Heart right ventricle (tissue), 16 donors: ENCODE measurements around the gene WDR86. TPM values are rescaled to one million over a fixed set of nuclear protein-coding genes. Genes with fewer than 3 reads are reported as not detected.

ENCODE experiments used
- ATAC-seq, 8 donors: fragments of 200-7000 bp; cut with Tn5 transposase; one replicate each; pipeline ENCODE4 v1.9.1; 2020; ENCODE audit warnings: mild to moderate bottlenecking in 8 of 8, moderate library complexity in 8 of 8, moderate number of reproducible peaks in 1 of 8
- DNase-seq, 2 donors: peaks; one replicate each; pipeline ENCODE4 v3.0.0-alpha.2; 2020
- H3K27ac ChIP-seq, 10 donors: fragments of 200-600 bp; sonication (generic) in 2 of 10; one replicate each; pipeline versions ENCODE4 v1.5.0 to v1.8.0; 2020 to 2022; ENCODE audit warnings: mild to moderate bottlenecking in 3 of 10
- H3K27me3 ChIP-seq, 7 donors: fragments of 200-600 bp; one replicate each; pipeline ENCODE4 v1.8.0; 2021 to 2022; ENCODE audit warnings: mild to moderate bottlenecking in 2 of 7
- H3K36me3 ChIP-seq, 9 donors: fragments of 200-600 bp; sonication (generic) in 1 of 9; one replicate each; pipeline versions ENCODE4 v1.5.0 to v1.8.0; 2020 to 2022; ENCODE audit warnings: mild to moderate bottlenecking in 2 of 9
- H3K4me1 ChIP-seq, 9 donors: fragments of 200-600 bp; sonication (generic) in 1 of 9; one replicate each; pipeline versions ENCODE4 v1.5.0 to v1.8.0; 2020 to 2022; ENCODE audit warnings: mild to moderate bottlenecking in 4 of 9
- H3K4me3 ChIP-seq, 10 donors: fragments of 200-600 bp; sonication (generic) in 2 of 10; one replicate each; pipeline versions ENCODE4 v1.5.0 to v1.8.0; 2020 to 2022; ENCODE audit warnings: mild to moderate bottlenecking in 7 of 10, moderate library complexity in 2 of 10
- H3K9me3 ChIP-seq, 11 donors: fragments of 200-600 bp in 10 of 11; sonication (generic) in 2 of 11; one replicate each; pipeline versions ENCODE4 v1.5.0 to v1.8.0; 2013 to 2022; ENCODE audit warnings: mild to moderate bottlenecking in 2 of 11, control low read depth in 1 of 11, moderate library complexity in 1 of 11
- CTCF ChIP-seq, 9 donors: fragments of 200-600 bp; sonication (generic) in 2 of 9; IDR thresholded peaks; one replicate each; pipeline versions ENCODE4 v1.5.0 to v1.8.0; 2021 to 2022; ENCODE audit warnings: antibody characterized with exemption in 9 of 9, mild to moderate bottlenecking in 5 of 9, moderate library complexity in 1 of 9
- WGBS, 2 donors: extraction: QIAGEN DNeasy Blood & Tissue Kit; methylation state at CpG; one replicate each; pipeline ENCODE4 v1.1.7; 2013; ENCODE audit warnings: inconsistent platforms in 1 of 2; 5-methylcytosine and 5-hydroxymethylcytosine counted together
- intact Hi-C, 10 donors: fragments of 100-400 bp; cut with DNase I; formaldehyde crosslinking; loops; one replicate each; pipeline versions ENCODE4 v1.11.1 to v1.14.2; 2022
- polyA plus RNA-seq, 2 donors: library from polyadenylated mRNA; stranded (reverse); fragments of 200-250 nt; gene quantifications; one replicate each; pipeline ENCODE4 v1.2.3, GENCODE V29; 2013
- total RNA-seq, 10 donors: library from RNA; stranded (reverse); fragmentation: NEBNext Ultra II Directional in 3 of 10; extraction: Animal tissue kit (Norgen Biotek cat#: 25700) in 3 of 10; gene quantifications; one replicate each; pipeline versions ENCODE4 v1.2.1 to v1.2.4, GENCODE V29; 2021 to 2023
- donor health status: Arrhythmogenic right ventricular cardiomyopathy.
- donor health status: ischemic (EF 13 %, LVEDD 7.1; RV severe dilation, severe dysfunction).
- donor health status: healthy with polysubstance abuse.
- donor health status: DM: no; HTN: yes; CAD: no.
- donor health status: DM: no; HTN: no; CAD: no.
- donor health status: ischemic (EF 25% LVEDD 6.9; RV normal size, moderate dysfunction).
- donor health status: ischemic (EF 25% LVEDD 5.7; RV mildly dilated, moderate dysfunction).
- donor health status: healthy.
- donor health status: DM: yes; HTN: yes; CAD: no.
- donor health status: Ischemic cardiomyopathy.
- donor health status: ischemic (EF 35%, LVEDD 5.7; RV mildly dilated, moderate dysfunction).
- donor health status: nonischemic (EF 11% LVEDD 7.7; RV severe dilation, severe dysfunction).
- donor health status: DM: yes; HTN: yes; CAD: no.
- donor health status: PGD.
- donor health status: ischemic (EF 29% LVEDD 5.4; RV normal size, mild dysfunction).
- donor health status: nonischemic (EF 23%, LVEDD 6.1; RV moderate dilation, normal function).

The WDR86 gene
- total and polyA plus RNA-seq, 12 donors: 0.15 to 0.52 (median 0.25) TPM; not detected in 3

- intact Hi-C loops: loop anchor here in 1 of 10 donors (5.0 kb wide), 1 partner anchor 64 kb away; the partner anchor contains the start of gene CRYGN
- ATAC-seq (no peak), DNase-seq (no peak)
- Histone ChIP-seq H3K4me3 (no peak overlapping the region), H3K27me3 (peaks cover 15 to 30% (median 24%) of the 10 kb centered on the region in 7 donors), H3K9me3 (no peaks in the 10 kb centered on the region), H3K36me3 (peaks cover 6 to 57% (median 23%) of the 10 kb centered on the region in 9 donors), H3K27ac (no peak overlapping the region), H3K4me1 (peaks cover 3 to 19% (median 16%) of the 10 kb centered on the region in 9 donors)
- 83 to 87% methylated on average over 17 of the region's 17 CpGs for WGBS, 2 donors
- no peak for TF ChIP-seq CTCF (IDR thresholded peaks at IDR 0.05)
Observed at GRCh38 chr7:151378496-151379192, 31.2 kb downstream of the WDR86 start.

- Histone ChIP-seq H3K9me3 (no peaks in the 10 kb centered on the region), H3K4me1 (peaks cover 3 to 19% (median 16%) of the 10 kb centered on the region in 9 donors), H3K36me3 (peaks cover 6 to 63% (median 23%) of the 10 kb centered on the region in 9 donors), H3K4me3 (no peak overlapping the region), H3K27ac (no peak overlapping the region), H3K27me3 (peaks cover 15 to 26% (median 18%) of the 10 kb centered on the region in 7 donors)
- ATAC-seq (no peak), DNase-seq (no peak)
- TF ChIP-seq CTCF (IDR thresholded peaks at IDR 0.05): no peak
- WGBS, 2 donors: 91% methylated on average over 9 of the region's 9 CpGs
- intact Hi-C loops: loop anchor here in 1 of 10 donors (5.0 kb wide), 1 partner anchor 64 kb away; the partner anchor contains the start of gene CRYGN
Observed at GRCh38 chr7:151378011-151378410, 31.8 kb downstream of the WDR86 start.

- no peak overlapping the region for H3K4me3 ChIP-seq
- peaks cover 3 to 17% (median 15%) of the 10 kb centered on the region in 9 donors for H3K4me1 ChIP-seq
- no peaks in the 10 kb centered on the region for H3K9me3 ChIP-seq
- ATAC-seq (no peak), DNase-seq (no peak)
- H3K27ac ChIP-seq: no peak overlapping the region
- peaks cover 7 to 70% (median 23%) of the 10 kb centered on the region in 9 donors for H3K36me3 ChIP-seq
- intact Hi-C loops: loop anchor here in 1 of 10 donors (5.0 kb wide), 1 partner anchor 65 kb away; the partner anchor contains the start of gene CRYGN
- TF ChIP-seq CTCF (IDR thresholded peaks at IDR 0.05): no peak
- 91 to 95% methylated on average over 12 of the region's 12 CpGs for WGBS, 2 donors
- peaks cover 10 to 20% (median 12%) of the 10 kb centered on the region in 7 donors for H3K27me3 ChIP-seq
Observed at GRCh38 chr7:151377406-151377805, 32.4 kb downstream of the WDR86 start.

- WGBS, 2 donors: 96% methylated on average over 33 of the region's 33 CpGs
- H3K36me3 ChIP-seq: peaks cover 7 to 80% (median 24%) of the 10 kb centered on the region in 9 donors
- no peak for ATAC-seq
Observed at GRCh38 chr7:151376218-151376902, 33.5 kb downstream of the WDR86 start.

More at GRCh38 chr7:151376218-151376902, 33.5 kb downstream of the WDR86 start:
- DNase-seq: no peak
- Histone ChIP-seq H3K27me3 (peaks cover 0 to 9% (median 1%) of the 10 kb centered on the region in 7 donors), H3K4me3 (no peak overlapping the region), H3K9me3 (no peaks in the 10 kb centered on the region), H3K4me1 (peaks cover 0 to 7% (median 5%) of the 10 kb centered on the region in 9 donors), H3K27ac (no peak overlapping the region)
- intact Hi-C loops: loop anchor here in 1 of 10 donors (5.0 kb wide), 1 partner anchor 66 kb away; the partner anchor contains the start of gene CRYGN
- no peak for TF ChIP-seq CTCF (IDR thresholded peaks at IDR 0.05)
